ENCODE results near the gene ZNF436. TPM values are rescaled to one million over a fixed set of nuclear protein-coding genes. Genes with fewer than 3 reads are reported as not detected.
A peak's percentile ranks its signal among the peaks of the same experiment; 100 is the strongest.

Gene ZNF436
- polyA plus RNA-seq, 1 experiment = 17.2 TPM

DNA sequence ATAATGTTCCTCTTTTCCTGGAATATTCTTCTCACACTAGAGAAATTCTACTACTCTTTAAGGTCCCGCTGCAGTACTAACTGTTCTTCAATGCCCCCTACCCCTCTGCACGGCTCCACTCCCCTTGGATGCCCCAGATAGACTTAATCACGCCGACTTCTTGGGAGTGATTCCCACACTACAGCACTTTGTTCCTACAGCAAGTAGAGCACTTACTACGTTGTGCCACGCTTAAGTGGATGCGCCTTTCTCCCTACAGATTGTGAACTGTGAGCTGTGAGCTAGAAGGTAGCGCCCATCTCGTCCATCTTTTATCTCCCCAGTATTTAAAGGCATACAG lies 2.2 kb downstream of the ZNF436 start:
- TF ChIP-seq CTCF (IDR thresholded peaks at IDR 0.05; ENCODE audit: low read depth, low read length) = no peak
- Histone ChIP-seq H3K27ac (ENCODE audit: low read depth, low read length) (no peak overlapping the region), H3K9me3 (ENCODE audit: control insufficient read depth, insufficient read depth, low read length) (peaks cover 36% of the 10 kb centered on the region), H3K27me3 (ENCODE audit: control insufficient read depth, insufficient read depth, low read length) (no peaks in the 10 kb centered on the region), H3K4me3 (ENCODE audit: low read depth, low read length) (peak overlapping the region; percentile 99)
- DNase-seq (ENCODE audit: low read depth, low spot score) = no peak
- CTCF ChIA-PET = interaction anchor here (3.4 kb wide), 1 partner anchor 36 kb away, joined by 24 read pairs; no protein-coding TSS in a partner anchor
- POLR2A ChIA-PET = interaction anchor here (1.2 to 2.8 kb wide), 4 partner anchors 10 to 27 kb away, joined by 4 to 41 read pairs (median 6); partner anchors contain the start of gene HNRNPR

- no peaks in the 10 kb centered on the region for H3K27me3 ChIP-seq (ENCODE audit: control insufficient read depth, insufficient read depth, low read length)
- ChIA-PET CTCF (interaction anchor here (3.4 kb wide), 1 partner anchor 37 kb away, joined by 24 read pairs; no protein-coding TSS in a partner anchor), POLR2A (interaction anchor here (2.8 kb wide), 1 partner anchor 22 kb away, joined by 41 read pairs; the partner anchor contains the start of gene HNRNPR)
- H3K4me3 ChIP-seq (ENCODE audit: low read depth, low read length) = no peak overlapping the region
- TF ChIP-seq CTCF (IDR thresholded peaks at IDR 0.05; ENCODE audit: low read depth, low read length) = no peak
- no peak for DNase-seq (ENCODE audit: low read depth, low spot score)
- H3K9me3 ChIP-seq (ENCODE audit: control insufficient read depth, insufficient read depth, low read length) = peaks cover 44% of the 10 kb centered on the region
- H3K27ac ChIP-seq (ENCODE audit: low read depth, low read length) = no peak overlapping the region
Measured at GRCh38 chr1:23366598-23366997, 3.0 kb downstream of the ZNF436 start.

DNA sequence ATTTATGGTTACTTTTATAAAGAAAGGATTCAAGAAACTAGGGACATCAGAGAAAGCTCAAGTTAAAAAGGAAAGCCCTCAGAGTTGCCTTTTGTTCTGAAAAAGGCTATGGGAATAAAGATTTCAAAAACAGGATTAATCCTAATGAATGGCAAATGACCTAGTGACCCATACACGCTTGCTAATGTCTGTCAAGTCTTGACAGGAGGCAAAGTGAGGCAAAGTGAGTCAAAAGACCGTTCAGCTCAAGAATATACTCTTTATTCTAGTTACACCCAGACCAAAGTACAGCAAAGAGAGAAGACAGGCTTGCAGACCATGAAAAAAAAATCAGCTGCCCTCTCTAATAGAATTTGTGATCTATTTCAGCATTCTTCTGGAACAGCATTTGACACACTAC lies 3.5 kb downstream of the ZNF436 start:
- H3K4me3 ChIP-seq (ENCODE audit: low read depth, low read length) = no peak overlapping the region
- ChIA-PET POLR2A (interaction anchor here (2.8 kb wide), 1 partner anchor 21 kb away, joined by 41 read pairs; the partner anchor contains the start of gene HNRNPR), CTCF (interaction anchor here (0.6 kb wide), 1 partner anchor 48 kb away, joined by 3 read pairs; no protein-coding TSS in a partner anchor)
- H3K27ac ChIP-seq (ENCODE audit: low read depth, low read length) = no peak overlapping the region
- no peak for TF ChIP-seq CTCF (IDR thresholded peaks at IDR 0.05; ENCODE audit: low read depth, low read length)
- no peak for DNase-seq (ENCODE audit: low read depth, low spot score)
- H3K9me3 ChIP-seq (ENCODE audit: control insufficient read depth, insufficient read depth, low read length) = peaks cover 49% of the 10 kb centered on the region
- H3K27me3 ChIP-seq (ENCODE audit: control insufficient read depth, insufficient read depth, low read length) = no peaks in the 10 kb centered on the region

GRCh38 chr1:23362218-23362713 lies 7.4 kb downstream of the ZNF436 start:
- POLR2A ChIA-PET = interaction anchor here (1.6 kb wide), 1 partner anchor 18 kb away, joined by 3 read pairs; the partner anchor contains the start of gene HNRNPR
- no peak overlapping the region for H3K4me3 ChIP-seq (ENCODE audit: low read depth, low read length)
- no peak for DNase-seq (ENCODE audit: low read depth, low spot score)
- H3K9me3 ChIP-seq (ENCODE audit: control insufficient read depth, insufficient read depth, low read length) = peaks cover 61% of the 10 kb centered on the region
- no peak for TF ChIP-seq CTCF (IDR thresholded peaks at IDR 0.05; ENCODE audit: low read depth, low read length)
- H3K27ac ChIP-seq (ENCODE audit: low read depth, low read length) = no peak overlapping the region
- no peaks in the 10 kb centered on the region for H3K27me3 ChIP-seq (ENCODE audit: control insufficient read depth, insufficient read depth, low read length)
- CTCF ChIA-PET = interaction anchor here (1.8 kb wide), 1 partner anchor 41 kb away, joined by 7 read pairs; no protein-coding TSS in a partner anchor

DNA sequence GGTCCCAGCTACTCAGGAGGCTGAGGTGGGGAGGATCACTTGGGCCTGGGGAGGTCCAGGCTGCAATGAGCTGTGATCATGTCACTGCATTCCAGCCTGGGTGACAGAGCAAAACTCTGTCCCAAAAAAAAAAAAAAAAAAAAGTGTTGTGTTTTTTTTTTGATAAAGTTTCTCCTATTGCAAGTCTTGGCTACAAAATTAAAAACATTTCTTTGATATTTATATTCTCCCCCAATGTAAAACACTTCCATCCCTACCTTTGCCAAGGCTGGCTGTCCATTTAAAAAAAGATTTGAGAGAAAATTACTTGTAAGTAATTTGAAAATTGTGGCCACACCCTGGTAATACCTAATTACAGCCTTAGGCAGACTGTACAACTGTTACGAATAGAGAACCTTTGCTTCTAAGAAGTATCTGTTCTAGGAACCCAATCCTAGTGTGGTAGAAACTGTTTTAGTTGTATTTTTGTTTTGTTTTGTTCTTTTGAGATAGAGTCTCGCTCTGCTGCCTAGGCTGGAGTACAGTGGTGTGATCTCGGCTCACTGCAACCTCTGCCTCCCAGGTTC lies 11.2 kb downstream of the ZNF436 start:
- no peak for DNase-seq (ENCODE audit: low read depth, low spot score)
- POLR2A ChIA-PET = interaction anchor here (3.3 kb wide), 1 partner anchor 14 kb away, joined by 16 read pairs; the partner anchor contains the start of gene HNRNPR
- TF ChIP-seq CTCF (IDR thresholded peaks at IDR 0.05; ENCODE audit: low read depth, low read length) = no peak
- H3K27me3 ChIP-seq (ENCODE audit: control insufficient read depth, insufficient read depth, low read length) = no peaks in the 10 kb centered on the region
- peaks cover 39% of the 10 kb centered on the region for H3K9me3 ChIP-seq (ENCODE audit: control insufficient read depth, insufficient read depth, low read length)
- H3K4me3 ChIP-seq (ENCODE audit: low read depth, low read length) = no peak overlapping the region
- CTCF ChIA-PET = interaction anchor here (1.4 kb wide), 2 partner anchors 10 to 45 kb away, joined by 3 to 6 read pairs; no protein-coding TSS in a partner anchor
- H3K27ac ChIP-seq (ENCODE audit: low read depth, low read length) = no peak overlapping the region
